DOHH2 (cell line): ENCODE data around the gene SLC39A5.

Source experiments
- H3F3A ChIP-seq: fragments of 200-600 bp; sonication (generic), shearing (Covaris generic); 2 replicates; pipeline ENCODE4 v1.6.0; 2016; ENCODE audit warnings: antibody characterized with exemption, mild to moderate bottlenecking; ENCODE audit not compliant: control insufficient read depth, insufficient read depth
- H3K27ac ChIP-seq: fragments of 200-600 bp; sonication (generic); 2 replicates; pipeline ENCODE4 v1.5.1; 2014; ENCODE audit warnings: low read depth, mild to moderate bottlenecking, low read length, moderate library complexity
- H3K27me3 ChIP-seq: fragments of 200-600 bp; sonication (generic); 2 replicates; pipeline ENCODE4 v1.6.1; 2014; ENCODE audit warnings: mild to moderate bottlenecking, low read length, mixed read lengths; ENCODE audit not compliant: control insufficient read depth
- H3K36me3 ChIP-seq: fragments of 200-600 bp; sonication (generic); 2 replicates; pipeline ENCODE4 v1.6.1; 2014; ENCODE audit warnings: mild to moderate bottlenecking, low read length, moderate library complexity, mixed read lengths; ENCODE audit not compliant: control insufficient read depth
- H3K4me1 ChIP-seq: fragments of 200-600 bp; sonication (generic); 2 replicates; pipeline ENCODE4 v1.6.1; 2014; ENCODE audit warnings: mild to moderate bottlenecking, low read length, mixed read lengths; ENCODE audit not compliant: control insufficient read depth
- H3K4me2 ChIP-seq: fragments of 200-600 bp; sonication (generic); 2 replicates; pipeline ENCODE4 v1.6.0; 2014; ENCODE audit warnings: mild to moderate bottlenecking, low read length, moderate library complexity
- H3K4me3 ChIP-seq: fragments of 200-600 bp; sonication (generic); 2 replicates; pipeline ENCODE4 v1.5.1; 2014; ENCODE audit warnings: mild to moderate bottlenecking, low read length, mixed read lengths
- H3K79me2 ChIP-seq: fragments of 200-600 bp; sonication (generic); 2 replicates; pipeline ENCODE4 v1.6.1; 2014; ENCODE audit warnings: mild to moderate bottlenecking, low read length, mixed read lengths; ENCODE audit not compliant: control insufficient read depth
- H3K9me2 ChIP-seq: fragments of 200-600 bp; sonication (generic); replicated peaks from 2 replicates; pipeline ENCODE4 v1.6.1; 2014; ENCODE audit warnings: mild to moderate bottlenecking, low read length, mixed read lengths; ENCODE audit not compliant: control insufficient read depth
- H3K9me3 ChIP-seq: fragments of 200-600 bp; sonication (generic); 2 replicates; pipeline ENCODE4 v1.6.1; 2014; ENCODE audit warnings: antibody characterized with exemption, low read length, mixed read lengths; ENCODE audit not compliant: control insufficient read depth, insufficient read depth
- H4K20me1 ChIP-seq: fragments of 200-600 bp; sonication (generic); 2 replicates; pipeline ENCODE4 v1.6.0; 2014; ENCODE audit warnings: low read depth, mild to moderate bottlenecking, antibody characterized with exemption, low read length, moderate library complexity; ENCODE audit not compliant: control insufficient read depth, insufficient read depth
- EZH2phosphoT487 ChIP-seq: fragments of 200-600 bp; sonication (generic); IDR thresholded peaks from 2 replicates; pipeline ENCODE4 v1.6.1; 2017; ENCODE audit warnings: borderline replicate concordance, mild to moderate bottlenecking, antibody characterized with exemption, low read length, moderate library complexity, mixed read lengths
- TF ChIP-seq, protein P1 (sequence below): fragments of 200-600 bp; sonication (generic); IDR thresholded peaks from one replicate; pipeline ENCODE4 v1.5.1; 2014; ENCODE audit warnings: antibody characterized with exemption, mild to moderate bottlenecking, low read depth, low read length; ENCODE audit not compliant: poor library complexity, severe bottlenecking

The SLC39A5 gene

DNA sequence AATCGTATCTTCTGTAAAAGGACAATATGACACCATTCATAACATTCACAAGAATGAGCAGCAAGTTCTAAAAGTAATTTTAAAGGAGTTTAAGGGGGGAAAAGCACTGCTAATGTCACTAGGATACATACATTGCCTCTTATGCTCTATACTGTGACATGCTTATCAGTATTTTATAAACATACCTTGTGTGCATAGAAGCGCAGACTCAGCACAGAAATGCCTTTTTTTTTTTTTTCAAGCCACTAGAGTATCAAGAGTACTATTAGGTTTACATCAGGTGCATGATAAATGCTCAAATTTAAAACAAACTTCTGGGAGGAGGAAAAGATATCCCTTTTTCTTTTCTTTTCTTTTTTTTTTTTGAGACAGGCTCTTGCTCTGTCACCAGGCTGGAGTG is 27.0 kb upstream of the SLC39A5 start:
- Histone ChIP-seq H3K4me3 (no peak overlapping the region), H3K27me3 (no peaks in the 10 kb centered on the region), H3K9me2 (no peaks in the 10 kb centered on the region), H4K20me1 (no peaks in the 10 kb centered on the region), H3K79me2 (no peaks in the 10 kb centered on the region), H3K9me3 (no peaks in the 10 kb centered on the region), H3K4me1 (peaks cover 14% of the 10 kb centered on the region), H3K4me2 (no peak overlapping the region), H3K27ac (no peak overlapping the region), H3K36me3 (peaks cover 35% of the 10 kb centered on the region), H3F3A (peaks cover 4% of the 10 kb centered on the region)
- TF ChIP-seq, protein P1, sequence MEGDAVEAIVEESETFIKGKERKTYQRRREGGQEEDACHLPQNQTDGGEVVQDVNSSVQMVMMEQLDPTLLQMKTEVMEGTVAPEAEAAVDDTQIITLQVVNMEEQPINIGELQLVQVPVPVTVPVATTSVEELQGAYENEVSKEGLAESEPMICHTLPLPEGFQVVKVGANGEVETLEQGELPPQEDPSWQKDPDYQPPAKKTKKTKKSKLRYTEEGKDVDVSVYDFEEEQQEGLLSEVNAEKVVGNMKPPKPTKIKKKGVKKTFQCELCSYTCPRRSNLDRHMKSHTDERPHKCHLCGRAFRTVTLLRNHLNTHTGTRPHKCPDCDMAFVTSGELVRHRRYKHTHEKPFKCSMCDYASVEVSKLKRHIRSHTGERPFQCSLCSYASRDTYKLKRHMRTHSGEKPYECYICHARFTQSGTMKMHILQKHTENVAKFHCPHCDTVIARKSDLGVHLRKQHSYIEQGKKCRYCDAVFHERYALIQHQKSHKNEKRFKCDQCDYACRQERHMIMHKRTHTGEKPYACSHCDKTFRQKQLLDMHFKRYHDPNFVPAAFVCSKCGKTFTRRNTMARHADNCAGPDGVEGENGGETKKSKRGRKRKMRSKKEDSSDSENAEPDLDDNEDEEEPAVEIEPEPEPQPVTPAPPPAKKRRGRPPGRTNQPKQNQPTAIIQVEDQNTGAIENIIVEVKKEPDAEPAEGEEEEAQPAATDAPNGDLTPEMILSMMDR, result no peak
- TF ChIP-seq EZH2phosphoT487, result no peak

DNA sequence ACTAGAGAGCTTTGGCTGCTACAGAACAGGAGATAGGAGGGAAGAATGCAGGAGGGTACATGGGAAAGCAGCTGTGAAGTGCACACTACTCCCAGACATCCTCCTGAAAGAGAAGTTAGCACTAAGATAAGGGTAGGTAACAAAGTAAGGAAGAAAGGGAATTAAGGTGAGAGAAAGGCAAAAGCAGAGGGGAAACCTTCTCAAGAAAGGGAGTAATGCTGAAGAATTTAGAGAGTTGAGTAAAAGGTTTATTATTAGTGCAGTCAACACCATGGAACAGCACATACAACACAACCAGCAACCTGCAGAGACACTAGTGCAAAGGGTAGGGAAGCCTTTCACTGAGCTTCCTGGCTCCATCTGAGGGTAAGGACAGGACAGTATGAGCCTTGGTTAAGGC is 25.6 kb upstream of the SLC39A5 start:
- H3K4me3 ChIP-seq, result no peak overlapping the region
- no peaks in the 10 kb centered on the region for H3K79me2 ChIP-seq
- no peaks in the 10 kb centered on the region for H3K9me3 ChIP-seq
- H3K27ac ChIP-seq, result no peak overlapping the region
- H3K9me2 ChIP-seq, result no peaks in the 10 kb centered on the region
- H3K36me3 ChIP-seq, result peaks cover 38% of the 10 kb centered on the region
- no peaks in the 10 kb centered on the region for H3K27me3 ChIP-seq
- H3F3A ChIP-seq, result peaks cover 8% of the 10 kb centered on the region
- H4K20me1 ChIP-seq, result no peaks in the 10 kb centered on the region
- no peak overlapping the region for H3K4me2 ChIP-seq
- peaks cover 26% of the 10 kb centered on the region for H3K4me1 ChIP-seq
- TF ChIP-seq EZH2phosphoT487, result no peak
- TF ChIP-seq, protein P1, result no peak

DNA sequence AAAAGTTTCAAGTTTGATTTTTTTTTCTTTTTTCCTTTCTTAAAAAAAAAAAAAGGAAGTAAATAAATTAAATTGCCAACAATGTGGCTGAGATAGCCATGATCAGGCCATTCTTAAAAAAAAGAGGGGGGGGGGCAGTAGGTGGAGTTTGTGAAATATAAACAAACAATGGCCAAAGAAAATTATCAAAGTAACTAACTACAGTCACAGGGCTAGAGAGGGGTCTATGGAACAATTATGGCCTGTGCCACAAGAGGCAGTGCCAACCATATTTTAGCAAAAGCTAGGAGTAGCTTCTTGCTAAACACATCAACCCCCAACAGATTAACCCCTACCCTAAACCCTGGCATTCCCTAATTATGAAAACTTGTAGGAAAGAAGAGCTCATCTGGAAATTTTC is 24.4 kb upstream of the SLC39A5 start:
- H3K9me3 ChIP-seq, result no peaks in the 10 kb centered on the region
- H3K79me2 ChIP-seq, result no peaks in the 10 kb centered on the region
- no peaks in the 10 kb centered on the region for H3K9me2 ChIP-seq
- H3K27ac ChIP-seq, result no peak overlapping the region
- H3K4me2 ChIP-seq, result no peak overlapping the region
- peaks cover 35% of the 10 kb centered on the region for H3K4me1 ChIP-seq
- no peak overlapping the region for H3K4me3 ChIP-seq
- H3K27me3 ChIP-seq, result no peaks in the 10 kb centered on the region
- TF ChIP-seq, protein P1, result peak; percentile 28
- no peak for TF ChIP-seq EZH2phosphoT487
- peaks cover 47% of the 10 kb centered on the region for H3K36me3 ChIP-seq
- H4K20me1 ChIP-seq, result no peaks in the 10 kb centered on the region
- peaks cover 8% of the 10 kb centered on the region for H3F3A ChIP-seq

DNA sequence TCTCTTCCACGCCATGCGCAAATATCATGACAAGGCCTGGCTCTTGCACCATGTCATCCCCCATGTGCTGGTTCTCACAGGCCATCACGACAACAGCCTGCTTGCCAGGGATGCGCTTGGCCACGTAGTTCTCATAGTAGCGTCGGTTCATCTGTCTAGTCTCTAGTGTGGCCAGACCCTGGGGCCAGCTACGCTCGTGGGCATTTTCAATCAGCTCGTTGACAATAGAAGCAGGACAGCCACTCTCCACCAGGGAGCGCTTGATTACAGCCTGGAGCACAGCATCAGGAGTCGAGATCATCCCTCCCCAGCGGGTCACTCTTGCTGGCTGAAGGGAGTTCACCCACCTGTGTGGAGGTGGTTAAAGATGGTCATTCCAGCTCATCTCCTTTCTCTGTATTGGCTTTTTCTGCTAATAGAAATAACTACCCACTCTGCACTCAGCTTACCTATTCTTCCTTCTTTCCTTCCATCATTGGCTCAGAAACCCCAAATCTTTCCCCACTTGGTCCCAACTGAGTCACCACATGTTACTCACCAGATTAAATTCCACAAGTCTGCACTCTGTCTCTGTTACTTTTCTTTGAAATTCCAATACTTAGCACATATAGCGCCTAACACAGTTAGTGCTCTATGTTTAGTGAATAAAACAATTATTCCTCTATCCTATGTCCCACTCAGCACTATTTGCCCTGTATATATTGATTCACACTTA is 23.2 kb upstream of the SLC39A5 start:
- Histone ChIP-seq H3K4me1 (peaks cover 38% of the 10 kb centered on the region), H3K36me3 (peaks cover 55% of the 10 kb centered on the region), H3F3A (peaks cover 8% of the 10 kb centered on the region), H3K4me3 (no peak overlapping the region), H3K27ac (peak overlapping the region; percentile 40; the same call in 1 of the 2 replicates), H3K27me3 (no peaks in the 10 kb centered on the region), H3K79me2 (no peaks in the 10 kb centered on the region), H4K20me1 (no peaks in the 10 kb centered on the region), H3K9me3 (no peaks in the 10 kb centered on the region), H3K4me2 (no peak overlapping the region), H3K9me2 (no peaks in the 10 kb centered on the region)
- TF ChIP-seq, protein P1, result peak; percentile 77
- TF ChIP-seq EZH2phosphoT487, result no peak
